CD4-positive, CD25-positive, alpha-beta regulatory T cell (primary cell): Measurements from ENCODE around the gene MAP2K5. TPM values are rescaled to one million over a fixed set of nuclear protein-coding genes. Genes with fewer than 3 reads are reported as not detected.

ENCODE experiments used
- ATAC-seq, 2 donors: fragments of 150-1000 bp; cut with Tn5 transposase; one replicate each; pipeline ENCODE4 v1.10.0; 2021; ENCODE audit warnings: low read depth in 2 of 2, moderate number of reproducible peaks in 2 of 2, moderate library complexity in 1 of 2
- DNase-seq, 3 donors: peaks; one replicate each; pipeline versions ENCODE4 v3.0.0 to v3.0.0-alpha.2; 2012 to 2022; ENCODE audit warnings: mixed read lengths in 1 of 3
- H3K27ac ChIP-seq: one replicate; pipeline ENCODE4 v1.7.0; 2013; ENCODE audit warnings: mild to moderate bottlenecking, low read length; ENCODE audit not compliant: insufficient read depth, poor library complexity, severe bottlenecking
- H3K27me3 ChIP-seq: one replicate; pipeline ENCODE4 v1.7.0; 2013; ENCODE audit warnings: low read length; ENCODE audit not compliant: control insufficient read depth, insufficient read depth
- H3K36me3 ChIP-seq: one replicate; pipeline ENCODE4 v1.7.0; 2013; ENCODE audit warnings: mild to moderate bottlenecking, low read length, moderate library complexity; ENCODE audit not compliant: control insufficient read depth, insufficient read depth
- H3K4me1 ChIP-seq: 2 replicates; pipeline ENCODE4 v1.7.0; 2013; ENCODE audit warnings: mild to moderate bottlenecking, low read length; ENCODE audit not compliant: insufficient read depth, control insufficient read depth, poor library complexity, severe bottlenecking
- H3K4me3 ChIP-seq: one replicate; pipeline ENCODE4 v1.7.0; 2013; ENCODE audit warnings: low read depth, mild to moderate bottlenecking, low read length, moderate library complexity
- H3K9me3 ChIP-seq, 2 experiments: 1 replicate in 1 of 2; 2 replicates in 1 of 2; pipeline ENCODE4 v1.7.0; 2013; ENCODE audit warnings: low read length in 2 of 2, mild to moderate bottlenecking in 1 of 2, moderate library complexity in 1 of 2; ENCODE audit not compliant: control insufficient read depth in 2 of 2
- H3K27ac Mint-ChIP-seq, 3 donors: one replicate each; pipeline ENCODE4 v1.8.0; 2020 to 2022; ENCODE audit warnings: mild to moderate bottlenecking in 3 of 3, mixed read lengths in 3 of 3, moderate library complexity in 2 of 3
- H3K27me3 Mint-ChIP-seq: one replicate; pipeline ENCODE4 v1.8.0; 2022; ENCODE audit warnings: mild to moderate bottlenecking, mixed read lengths
- H3K36me3 Mint-ChIP-seq: one replicate; pipeline ENCODE4 v1.8.0; 2020; ENCODE audit warnings: mixed read lengths
- H3K4me1 Mint-ChIP-seq, 4 donors: one replicate each; pipeline ENCODE4 v1.8.0; 2020 to 2022; ENCODE audit warnings: mixed read lengths in 4 of 4, mild to moderate bottlenecking in 1 of 4
- H3K4me3 Mint-ChIP-seq, 4 donors: one replicate each; pipeline ENCODE4 v1.8.0; 2020 to 2022; ENCODE audit warnings: mild to moderate bottlenecking in 4 of 4, mixed read lengths in 4 of 4, moderate library complexity in 3 of 4
- H3K9me3 Mint-ChIP-seq, 7 donors: one replicate each; pipeline ENCODE4 v1.8.0; 2020 to 2022; ENCODE audit warnings: mixed read lengths in 7 of 7, mild to moderate bottlenecking in 3 of 7, moderate library complexity in 2 of 7
- polyA plus RNA-seq, 4 donors: library from polyadenylated mRNA; unstranded; fragments of 300-500 nt; fragmentation: Illumina TruSeq; gene quantifications; one replicate each; pipeline ENCODE4 v1.2.3, GENCODE V29; 2021
- total RNA-seq: library from RNA; stranded (reverse); gene quantifications from one replicate; pipeline ENCODE4 v1.2.3, GENCODE V29; 2022

The MAP2K5 gene
- total and polyA plus RNA-seq, 5 donors from 2014 or later = 14.5 to 30.8 (median 17.0) TPM

DNA sequence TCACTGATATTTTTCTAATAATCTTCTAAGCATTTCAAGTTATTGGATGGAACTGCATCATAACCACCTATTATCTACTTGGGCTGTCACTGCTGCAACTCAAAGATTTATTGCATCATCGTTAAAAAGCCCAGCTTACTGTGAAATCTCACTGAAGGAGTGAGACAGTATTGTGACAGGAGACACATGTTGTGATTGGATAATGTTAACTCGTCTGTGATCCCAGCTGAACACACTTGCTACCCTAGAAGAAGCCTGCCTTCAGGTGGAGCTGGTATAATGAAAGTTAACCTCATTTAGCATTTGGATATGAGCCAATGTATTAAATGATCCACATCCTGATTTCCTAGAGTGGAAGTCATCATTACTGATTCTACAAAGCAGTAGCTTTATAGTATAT lies 138.1 kb downstream of the MAP2K5 start:
- Histone ChIP-seq H3K4me3 (no peak overlapping the region), H3K27ac (no peak overlapping the region), H3K9me3 (peaks cover 20 to 21% of the 10 kb centered on the region in 2 experiments), H3K36me3 (no peaks in the 10 kb centered on the region), H3K4me1 (no peaks in the 10 kb centered on the region), H3K27me3 (no peaks in the 10 kb centered on the region)
- Mint-ChIP-seq H3K4me3 (no peak overlapping the region), H3K27ac (no peak overlapping the region), H3K27me3 (no peaks in the 10 kb centered on the region), H3K4me1 (no peaks in the 10 kb centered on the region), H3K9me3 (peaks cover 0 to 19% (median 3%) of the 10 kb centered on the region in 7 donors), H3K36me3 (peaks cover 48% of the 10 kb centered on the region)
- no peak for DNase-seq
- no peak for ATAC-seq

DNA sequence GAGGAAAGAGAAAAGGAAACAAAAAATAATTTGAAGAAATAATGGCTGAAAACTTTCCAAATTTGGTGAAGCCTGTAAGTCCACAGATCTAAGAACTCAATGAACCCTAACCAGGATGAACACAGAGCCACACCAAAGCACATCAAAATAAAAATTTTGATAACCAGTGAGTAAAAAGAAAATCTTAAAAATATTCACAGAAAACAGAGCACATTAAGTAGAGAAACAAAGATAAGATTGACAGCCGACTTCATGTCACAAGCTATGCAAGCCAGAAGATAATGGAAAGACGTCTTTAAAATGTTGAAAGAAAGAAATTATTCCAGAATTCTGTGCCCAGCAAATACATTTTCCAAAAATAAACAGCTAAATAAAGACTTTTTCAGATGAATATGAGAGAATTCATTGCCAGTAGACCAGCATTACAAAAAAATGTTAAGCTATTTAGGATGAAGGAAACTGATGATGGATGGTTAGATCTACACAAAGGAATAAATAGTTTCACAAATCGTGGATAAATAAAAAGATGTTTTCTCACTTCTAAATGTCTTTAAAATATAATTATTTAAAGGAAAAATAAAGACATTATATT lies 142.6 kb downstream of the MAP2K5 start:
- H3K4me1 ChIP-seq = no peaks in the 10 kb centered on the region
- DNase-seq (peak in 2 of 3 donors; percentile 4 to 30), ATAC-seq (no peak)
- H3K27me3 ChIP-seq = no peaks in the 10 kb centered on the region
- Mint-ChIP-seq H3K4me1 (no peaks in the 10 kb centered on the region), H3K9me3 (peaks cover 0 to 22% (median 3%) of the 10 kb centered on the region in 7 donors), H3K4me3 (no peak overlapping the region), H3K27me3 (no peaks in the 10 kb centered on the region), H3K27ac (no peak overlapping the region), H3K36me3 (peaks cover 40% of the 10 kb centered on the region)
- peaks cover 21 to 22% of the 10 kb centered on the region in 2 experiments for H3K9me3 ChIP-seq
- H3K36me3 ChIP-seq = no peaks in the 10 kb centered on the region
- H3K4me3 ChIP-seq = no peak overlapping the region
- H3K27ac ChIP-seq = no peak overlapping the region

DNA sequence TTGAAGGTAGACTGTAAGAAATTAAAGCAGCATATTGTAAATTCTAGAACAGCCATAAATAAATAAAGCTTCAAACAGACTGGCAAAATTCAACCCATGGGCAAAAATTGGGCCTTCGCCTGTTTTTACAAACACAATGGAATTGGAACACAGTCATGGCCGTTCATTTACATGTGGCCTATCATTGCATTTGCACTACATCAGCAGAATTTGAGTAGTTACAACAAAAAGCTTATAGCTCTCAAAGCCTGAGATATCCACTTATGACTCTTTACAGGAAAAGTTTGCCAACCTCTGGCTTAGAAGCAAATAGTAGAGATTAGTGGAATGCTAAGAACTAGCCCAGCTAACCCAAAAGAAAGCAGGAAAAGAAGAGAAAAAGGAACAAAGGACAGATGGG lies 143.2 kb downstream of the MAP2K5 start:
- Mint-ChIP-seq H3K4me3 (no peak overlapping the region), H3K36me3 (peaks cover 37% of the 10 kb centered on the region), H3K9me3 (peaks cover 0 to 22% (median 3%) of the 10 kb centered on the region in 7 donors), H3K27me3 (no peaks in the 10 kb centered on the region), H3K4me1 (no peaks in the 10 kb centered on the region), H3K27ac (no peak overlapping the region)
- Histone ChIP-seq H3K36me3 (no peaks in the 10 kb centered on the region), H3K27ac (no peak overlapping the region), H3K4me3 (no peak overlapping the region), H3K4me1 (no peaks in the 10 kb centered on the region), H3K27me3 (no peaks in the 10 kb centered on the region), H3K9me3 (peaks cover 21 to 22% of the 10 kb centered on the region in 2 experiments)
- DNase-seq = no peak
- ATAC-seq = no peak

DNA sequence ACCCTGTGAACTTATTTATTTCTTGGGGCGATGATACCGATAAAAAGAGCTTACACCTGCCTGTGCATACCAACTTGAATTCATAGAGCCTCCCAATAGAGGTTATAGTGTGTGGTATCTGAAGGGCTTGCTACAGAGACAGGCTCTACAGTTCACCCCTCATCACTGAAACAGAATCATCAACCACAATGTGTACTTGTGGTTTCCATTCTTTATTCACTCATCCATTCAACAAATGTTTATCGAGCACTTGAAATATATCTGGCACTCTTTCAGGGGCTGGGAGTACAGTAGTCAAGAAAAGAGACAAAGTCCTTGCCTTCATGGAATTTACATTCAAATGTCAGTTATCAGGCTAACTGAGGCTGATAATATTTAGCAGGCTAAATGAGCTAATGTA lies 148.4 kb downstream of the MAP2K5 start:
- H3K27me3 Mint-ChIP-seq = no peaks in the 10 kb centered on the region
- peaks cover 0 to under 1% (median 0%) of the 10 kb centered on the region in 7 donors for H3K9me3 Mint-ChIP-seq
- no peak overlapping the region for H3K4me3 ChIP-seq
- H3K4me1 ChIP-seq = no peaks in the 10 kb centered on the region
- no peaks in the 10 kb centered on the region for H3K4me1 Mint-ChIP-seq
- no peak overlapping the region for H3K27ac Mint-ChIP-seq
- H3K4me3 Mint-ChIP-seq = no peak overlapping the region
- no peak overlapping the region for H3K27ac ChIP-seq
- peaks cover 39% of the 10 kb centered on the region for H3K36me3 Mint-ChIP-seq
- peaks cover 2% of the 10 kb centered on the region for H3K36me3 ChIP-seq
- H3K27me3 ChIP-seq = no peaks in the 10 kb centered on the region
- no peak for DNase-seq
- no peak for ATAC-seq
- no peaks in the 10 kb centered on the region for H3K9me3 ChIP-seq

DNA sequence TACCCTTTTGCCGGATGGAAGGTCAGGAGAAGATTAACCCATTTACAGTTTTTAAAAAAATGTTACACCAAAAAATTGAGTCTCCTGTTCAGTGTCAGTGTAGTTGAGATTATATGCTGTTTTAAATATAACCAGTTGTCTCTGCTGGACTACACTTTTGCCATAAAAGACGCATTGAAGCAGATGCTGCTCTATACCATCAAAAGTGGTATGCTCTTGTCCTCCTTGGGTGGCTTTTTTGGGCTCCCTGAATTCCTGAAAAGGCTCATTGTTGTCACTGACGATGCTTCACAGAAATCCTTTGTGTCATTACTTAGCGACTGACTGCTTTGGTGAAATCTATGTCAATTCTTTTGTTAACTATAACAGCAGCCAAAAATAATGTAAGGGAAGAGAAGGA lies 148.9 kb downstream of the MAP2K5 start:
- Histone ChIP-seq H3K27ac (no peak overlapping the region), H3K9me3 (no peaks in the 10 kb centered on the region), H3K27me3 (no peaks in the 10 kb centered on the region), H3K36me3 (peaks cover 2% of the 10 kb centered on the region), H3K4me3 (no peak overlapping the region), H3K4me1 (no peaks in the 10 kb centered on the region)
- Mint-ChIP-seq H3K4me1 (no peaks in the 10 kb centered on the region), H3K9me3 (no peaks in the 10 kb centered on the region), H3K27me3 (no peaks in the 10 kb centered on the region), H3K36me3 (peaks cover 39% of the 10 kb centered on the region), H3K27ac (no peak overlapping the region), H3K4me3 (no peak overlapping the region)
- no peak for DNase-seq
- ATAC-seq = no peak

DNA sequence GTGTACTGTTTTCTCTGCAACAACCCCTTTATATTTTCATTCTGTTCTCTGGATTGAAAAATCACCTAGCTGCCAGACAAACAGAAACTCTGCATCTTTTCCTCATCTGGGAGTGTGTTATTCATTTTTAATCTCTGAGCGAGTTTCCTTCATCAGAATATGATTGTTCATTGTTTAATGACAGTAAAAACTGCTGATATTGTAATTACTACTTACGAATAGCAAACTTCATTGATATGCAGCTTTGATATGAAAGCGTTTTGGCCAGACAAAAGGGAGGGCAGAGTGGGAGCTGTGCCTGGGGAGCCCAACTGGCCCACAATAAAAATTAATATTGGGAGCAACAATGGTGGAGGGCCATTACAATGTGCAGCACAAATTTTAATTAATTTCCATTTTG lies 150.1 kb downstream of the MAP2K5 start:
- Histone ChIP-seq H3K27ac (no peak overlapping the region), H3K4me1 (no peaks in the 10 kb centered on the region), H3K36me3 (peaks cover 2% of the 10 kb centered on the region), H3K27me3 (no peaks in the 10 kb centered on the region), H3K9me3 (no peaks in the 10 kb centered on the region), H3K4me3 (no peak overlapping the region)
- Mint-ChIP-seq H3K27ac (no peak overlapping the region), H3K27me3 (no peaks in the 10 kb centered on the region), H3K4me3 (no peak overlapping the region), H3K9me3 (no peaks in the 10 kb centered on the region), H3K36me3 (peaks cover 42% of the 10 kb centered on the region), H3K4me1 (no peaks in the 10 kb centered on the region)
- DNase-seq (no peak), ATAC-seq (no peak)

DNA sequence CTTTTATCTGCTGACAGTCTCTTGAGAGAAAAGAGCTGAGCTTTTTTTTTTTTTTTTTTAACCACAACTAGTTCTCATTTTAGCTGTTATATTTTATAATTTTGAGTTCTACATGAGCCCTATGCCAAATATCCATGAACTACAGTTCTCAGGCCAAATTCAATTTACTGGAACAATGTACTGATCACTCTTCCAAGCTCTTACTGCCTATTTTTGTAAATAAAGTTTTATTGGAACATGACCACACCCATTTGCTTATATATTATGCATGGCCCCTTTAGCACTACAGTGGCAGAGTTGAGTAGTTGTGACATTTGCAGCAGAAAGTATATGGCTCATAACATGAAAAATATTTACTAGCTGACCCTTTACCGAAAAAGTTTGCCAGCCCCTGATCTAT lies 153.6 kb downstream of the MAP2K5 start:
- H3K36me3 Mint-ChIP-seq = peaks cover 39% of the 10 kb centered on the region
- Histone ChIP-seq H3K4me3 (no peak overlapping the region), H3K27me3 (no peaks in the 10 kb centered on the region), H3K4me1 (no peaks in the 10 kb centered on the region), H3K9me3 (no peaks in the 10 kb centered on the region), H3K36me3 (peaks cover 2% of the 10 kb centered on the region), H3K27ac (no peak overlapping the region)
- DNase-seq (no peak), ATAC-seq (no peak)
- no peaks in the 10 kb centered on the region for H3K9me3 Mint-ChIP-seq
- no peak overlapping the region for H3K27ac Mint-ChIP-seq
- no peak overlapping the region for H3K4me3 Mint-ChIP-seq
- no peaks in the 10 kb centered on the region for H3K27me3 Mint-ChIP-seq
- no peaks in the 10 kb centered on the region for H3K4me1 Mint-ChIP-seq

DNA sequence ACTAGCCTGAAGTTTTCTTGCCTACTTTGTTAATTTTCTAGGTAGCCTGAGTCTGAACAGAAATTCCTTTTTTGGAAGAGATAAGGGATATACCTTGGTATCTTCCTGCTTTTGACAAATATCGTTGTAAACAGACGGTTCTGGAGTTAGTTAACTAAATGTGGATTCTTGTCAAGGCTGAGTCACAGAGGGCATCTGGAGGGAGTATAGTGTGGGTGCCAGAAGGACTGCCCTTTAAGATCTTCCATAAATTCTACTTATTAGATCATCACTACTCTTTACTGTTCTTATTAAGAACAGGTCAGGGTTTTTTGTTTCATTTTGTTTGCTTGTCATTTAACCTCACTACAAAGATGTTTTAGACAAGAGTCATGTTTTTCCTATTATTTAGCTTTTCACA lies 157.5 kb downstream of the MAP2K5 start:
- H3K4me3 ChIP-seq = no peak overlapping the region
- H3K27ac ChIP-seq = no peak overlapping the region
- H3K4me1 ChIP-seq = no peaks in the 10 kb centered on the region
- peaks cover 6% of the 10 kb centered on the region for H3K36me3 ChIP-seq
- no peak for ATAC-seq
- Mint-ChIP-seq H3K9me3 (no peaks in the 10 kb centered on the region), H3K4me3 (no peak overlapping the region), H3K27me3 (no peaks in the 10 kb centered on the region), H3K4me1 (no peaks in the 10 kb centered on the region), H3K36me3 (peaks cover 32% of the 10 kb centered on the region), H3K27ac (peak overlapping the region in 1 of 3 donors; percentile 22)
- H3K9me3 ChIP-seq = no peaks in the 10 kb centered on the region
- H3K27me3 ChIP-seq = no peaks in the 10 kb centered on the region
- DNase-seq = no peak
